RWPE1 (cell line): ENCODE measurements around the gene ZNF143.

ENCODE experiments used
- CTCF ChIA-PET: fragments of 350-600 bp; sonication (Branson Sonifier 250); formaldehyde crosslinking; extraction: SDS; loops from one replicate; lab custom pipeline; 2021; lab: Yijun Ruan, JAX
- POLR2A ChIA-PET: fragments of 400-600 bp; formaldehyde crosslinking; extraction: SDS; loops from one replicate; lab custom pipeline; 2020; ENCODE audit warnings: antibody characterized with exemption; ENCODE audit not compliant: low non-redundant PET; lab: Yijun Ruan, JAX
- DNase-seq: peaks from one replicate; pipeline ENCODE4 v3.0.0; 2012; ENCODE audit warnings: low spot score
- H3K27ac ChIP-seq: fragments of 450-650 bp; 2 replicates; pipeline ENCODE4 v1.5.1; 2017
- CTCF ChIP-seq: fragments of 450-650 bp; conservative IDR thresholded peaks from 2 replicates; pipeline ENCODE4 v1.5.1; 2017; ENCODE audit warnings: low read depth, mild to moderate bottlenecking

The ZNF143 gene

DNA sequence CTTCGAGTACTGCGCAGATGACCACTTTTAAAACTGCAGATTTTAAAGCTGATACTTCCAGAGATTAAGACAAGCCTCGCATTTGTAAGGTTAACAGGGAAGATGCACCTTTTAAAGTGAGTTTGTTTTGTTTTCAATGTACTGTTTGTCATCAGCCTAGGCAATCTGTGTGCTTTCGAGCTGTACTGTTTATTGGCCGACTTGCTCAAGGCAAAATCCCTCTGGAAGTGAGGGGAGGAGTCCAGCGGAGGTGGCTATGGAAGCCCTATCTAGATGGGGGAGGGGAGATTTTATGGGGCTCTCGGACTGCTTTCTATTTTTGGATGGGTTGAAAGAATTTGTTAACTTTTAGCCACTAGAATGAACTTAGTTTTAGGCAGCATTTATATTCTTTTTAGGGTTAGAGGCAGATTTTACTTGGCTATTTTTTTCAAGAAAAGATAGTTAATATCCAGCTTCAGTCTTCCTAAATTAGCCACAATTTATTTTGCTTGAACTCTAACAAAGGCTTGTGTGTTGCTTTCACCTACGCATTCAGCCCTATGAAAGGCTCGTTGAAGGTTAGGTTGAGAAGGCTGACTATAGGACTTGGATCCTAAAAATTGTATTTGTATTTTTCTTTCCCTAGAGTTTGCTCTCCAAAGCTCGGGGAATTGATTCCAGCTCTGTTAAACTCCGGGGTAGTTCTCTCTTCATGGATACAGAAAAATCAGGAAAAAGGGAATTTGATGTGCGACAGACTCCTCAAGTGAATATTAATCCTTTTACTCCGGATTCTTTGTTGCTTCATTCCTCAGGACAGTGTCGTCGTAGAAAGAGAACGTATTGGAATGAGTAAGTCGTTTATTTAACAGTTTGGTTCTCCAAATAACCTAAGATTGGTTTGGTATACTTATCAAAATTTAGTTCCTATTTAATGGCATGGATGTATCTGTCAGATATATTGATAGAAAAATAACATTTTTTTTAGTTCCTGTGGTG lies 114.7 kb downstream of the ZNF143 start:
- DNase-seq = peak; percentile 62
- peak overlapping the region; percentile 97 for H3K27ac ChIP-seq
- no peak for TF ChIP-seq CTCF
- ChIA-PET CTCF (interaction anchor here (0.6 to 2.6 kb wide), 6 partner anchors 26 to 734 kb away, joined by 3 to 11 read pairs (median 4); no protein-coding TSS in a partner anchor), POLR2A (interaction anchor here (0.6 kb wide), 1 partner anchor 38 kb away, joined by 3 read pairs; no protein-coding TSS in a partner anchor)

DNA sequence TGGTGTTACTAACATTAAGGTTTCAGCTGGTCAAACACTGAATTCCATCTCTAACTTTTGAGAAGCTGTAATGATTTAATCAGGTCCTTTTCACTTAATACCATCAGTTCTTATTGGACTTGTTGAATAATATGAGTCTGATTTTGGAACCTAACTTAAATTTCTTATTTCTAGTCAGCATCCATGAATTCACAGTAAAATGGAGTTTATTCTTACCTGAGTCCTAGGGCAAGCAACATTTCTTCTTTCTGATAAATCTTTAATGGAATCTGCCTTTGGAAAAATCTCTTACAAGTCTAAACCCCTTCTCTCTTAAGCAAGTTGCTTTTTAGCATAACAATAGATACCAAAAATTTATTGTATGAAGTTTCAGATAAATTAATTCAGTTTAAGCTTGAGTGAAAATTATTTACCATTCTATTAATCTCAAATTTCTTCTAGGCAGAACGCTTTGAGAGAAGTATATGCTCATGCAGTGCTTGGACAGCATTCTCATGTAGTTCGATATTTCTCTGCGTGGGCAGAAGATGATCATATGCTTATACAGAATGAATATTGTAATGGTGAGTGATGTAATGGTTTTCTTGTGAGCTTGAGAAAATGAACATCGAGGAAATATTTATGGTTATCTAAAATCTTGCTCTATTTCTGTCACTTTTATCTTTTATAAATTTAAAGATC lies 116.0 kb downstream of the ZNF143 start:
- H3K27ac ChIP-seq = no peak overlapping the region
- ChIA-PET CTCF (interaction anchor here (1.0 to 2.6 kb wide), 4 partner anchors 24 to 70 kb away, joined by 3 to 11 read pairs (median 4); no protein-coding TSS in a partner anchor), POLR2A (no interaction called here)
- DNase-seq = no peak
- TF ChIP-seq CTCF = no peak

- POLR2A ChIA-PET = no interaction called here
Observed at GRCh38 chr11:9577556-9577955, 116.7 kb downstream of the ZNF143 start.

More at GRCh38 chr11:9577556-9577955, 116.7 kb downstream of the ZNF143 start:
- TF ChIP-seq CTCF = no peak
- H3K27ac ChIP-seq = no peak overlapping the region
- CTCF ChIA-PET = interaction anchor here (1.7 to 2.6 kb wide), 2 partner anchors 24 to 43 kb away, joined by 3 to 11 read pairs; no protein-coding TSS in a partner anchor
- DNase-seq = no peak
